Peyer's patch (tissue), 4 donors: ENCODE measurements around the gene CACNB2. TPM values are rescaled to one million over a fixed set of nuclear protein-coding genes. Genes with fewer than 3 reads are reported as not detected.
A peak's percentile ranks its signal among the peaks of the same experiment; 100 is the strongest.

Experiments
- DNase-seq, 3 donors: peaks; one replicate each; pipeline ENCODE4 v3.0.0-alpha.2; 2017 to 2019
- H3K27ac ChIP-seq, 4 donors: fragments of 200-600 bp; sonication (generic); one replicate each; pipeline ENCODE4 v1.5.1; 2016 to 2019
- H3K27me3 ChIP-seq, 2 donors: fragments of 200-600 bp; sonication (generic); one replicate each; pipeline ENCODE4 v1.5.1; 2019
- H3K36me3 ChIP-seq, 3 donors: fragments of 200-600 bp; sonication (generic); one replicate each; pipeline ENCODE4 v1.5.1; 2016 to 2019
- H3K4me1 ChIP-seq, 4 donors: fragments of 200-600 bp; sonication (generic); one replicate each; pipeline ENCODE4 v1.5.1; 2016 to 2019
- H3K4me3 ChIP-seq, 4 donors: fragments of 200-600 bp; sonication (generic); 1 replicate in 3 of 4; 2 replicates in 1 of 4; pipeline ENCODE4 v1.5.1; 2016 to 2019; ENCODE audit warnings: mild to moderate bottlenecking in 1 of 4
- H3K9me3 ChIP-seq, 4 donors: fragments of 200-600 bp; sonication (generic); one replicate each; pipeline ENCODE4 v1.5.1; 2016 to 2019; ENCODE audit warnings: mild to moderate bottlenecking in 1 of 4
- CTCF ChIP-seq, 6 experiments: fragments of 450-650 bp in 4 of 6; fragments of 200-600 bp in 2 of 6; sonication (generic) in 1 of 6; IDR thresholded peaks; one replicate each; pipeline ENCODE4 v1.5.1; 2017 to 2019; ENCODE audit warnings: antibody characterized with exemption in 6 of 6, mild to moderate bottlenecking in 3 of 6, moderate library complexity in 1 of 6
- POLR2A ChIP-seq, 2 donors: fragments of 450-650 bp; IDR thresholded peaks; one replicate each; pipeline ENCODE4 v1.5.1; 2017; ENCODE audit warnings: antibody characterized with exemption in 2 of 2, mild to moderate bottlenecking in 2 of 2, moderate library complexity in 2 of 2
- total RNA-seq, 4 donors: library from RNA; depleted of rRNA; stranded (reverse); fragments of >200 nt; gene quantifications; one replicate each; pipeline ENCODE4 v1.1.0, GENCODE V29; 2016

CACNB2 gene
- total RNA-seq, 4 donors from 2014 or later, result 35.4 to 80.8 (median 48.2) TPM

DNA sequence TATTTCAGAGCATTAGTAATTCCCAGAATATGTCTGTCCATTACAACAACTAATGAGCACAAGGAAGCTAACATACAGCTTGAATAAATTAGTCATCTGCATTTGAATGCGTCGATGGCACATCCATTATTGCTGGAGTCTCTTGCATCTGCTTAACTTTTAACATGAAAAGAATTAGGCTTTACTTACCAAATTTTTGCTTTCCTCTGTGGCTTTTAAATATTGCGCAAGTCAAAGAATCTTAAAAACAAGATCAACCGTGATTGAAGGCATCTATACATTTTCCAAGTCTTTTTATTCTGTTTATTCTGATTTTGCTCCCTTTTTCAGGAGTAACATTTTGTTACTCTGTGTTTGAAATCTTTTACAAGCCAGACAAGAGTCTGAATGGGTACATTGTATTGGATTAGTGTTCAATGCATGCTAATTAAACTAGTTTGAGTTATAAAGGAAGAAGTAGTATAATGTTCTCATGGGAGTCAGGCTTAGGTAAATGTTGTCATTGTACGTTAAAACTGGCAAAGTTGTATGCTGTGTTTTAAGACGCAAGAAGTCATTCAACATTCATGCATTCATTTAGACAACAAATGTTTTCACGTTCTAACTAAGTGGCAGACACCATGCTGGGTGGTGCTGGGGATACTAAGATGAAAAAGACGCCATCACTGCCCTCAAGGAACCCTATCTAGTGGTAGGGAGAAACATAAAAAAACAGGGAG is 4.0 kb upstream of the CACNB2 start:
- Histone ChIP-seq H3K4me1 (peaks cover 0 to 4% (median 0%) of the 10 kb centered on the region in 4 donors), H3K36me3 (no peaks in the 10 kb centered on the region), H3K9me3 (no peaks in the 10 kb centered on the region), H3K27me3 (no peaks in the 10 kb centered on the region), H3K4me3 (no peak overlapping the region), H3K27ac (no peak overlapping the region)
- DNase-seq, result no peak
- TF ChIP-seq CTCF (IDR thresholded peaks at IDR 0.05), result no peak
- TF ChIP-seq POLR2A (IDR thresholded peaks at IDR 0.05), result no peak

DNA sequence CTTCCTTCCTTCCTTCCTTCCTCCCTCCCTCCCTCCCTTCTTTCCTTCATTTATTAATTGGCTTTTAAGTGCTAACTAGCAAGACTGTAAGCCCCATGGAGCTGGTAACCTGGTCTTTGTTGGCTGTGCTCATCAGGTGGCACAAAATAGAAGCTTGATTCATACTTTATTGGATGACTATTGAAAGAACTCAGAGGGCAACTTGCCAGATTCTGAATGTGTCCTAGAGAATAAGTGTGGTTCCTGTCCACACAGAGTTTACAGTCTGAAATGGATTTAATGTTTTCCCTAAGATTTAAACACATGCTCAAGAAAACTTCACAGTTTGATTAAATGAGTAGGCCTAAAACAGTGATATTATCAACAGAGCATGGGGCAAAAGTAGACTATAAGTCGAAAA is 3.1 kb upstream of the CACNB2 start:
- Histone ChIP-seq H3K36me3 (no peaks in the 10 kb centered on the region), H3K4me3 (no peak overlapping the region), H3K9me3 (no peaks in the 10 kb centered on the region), H3K27ac (no peak overlapping the region), H3K27me3 (no peaks in the 10 kb centered on the region), H3K4me1 (peaks cover 0 to 9% (median 0%) of the 10 kb centered on the region in 4 donors)
- TF ChIP-seq POLR2A (IDR thresholded peaks at IDR 0.05) (no peak), CTCF (IDR thresholded peaks at IDR 0.05) (no peak)
- no peak for DNase-seq

GRCh38 chr10:18140957-18141845 is 977 bp downstream of the CACNB2 start:
- Histone ChIP-seq H3K36me3 (no peaks in the 10 kb centered on the region), H3K27ac (peak overlapping the region; percentile 36 to 85 (median 62)), H3K4me3 (peak overlapping the region; percentile 36 to 73 (median 56)), H3K4me1 (peaks cover 0 to 9% (median 0%) of the 10 kb centered on the region in 4 donors), H3K9me3 (no peaks in the 10 kb centered on the region), H3K27me3 (no peaks in the 10 kb centered on the region)
- no peak for TF ChIP-seq CTCF (IDR thresholded peaks at IDR 0.05)
- TF ChIP-seq POLR2A (IDR thresholded peaks at IDR 0.05), result no peak
- DNase-seq, result peak in 1 of 3 donors; percentile 46

DNA sequence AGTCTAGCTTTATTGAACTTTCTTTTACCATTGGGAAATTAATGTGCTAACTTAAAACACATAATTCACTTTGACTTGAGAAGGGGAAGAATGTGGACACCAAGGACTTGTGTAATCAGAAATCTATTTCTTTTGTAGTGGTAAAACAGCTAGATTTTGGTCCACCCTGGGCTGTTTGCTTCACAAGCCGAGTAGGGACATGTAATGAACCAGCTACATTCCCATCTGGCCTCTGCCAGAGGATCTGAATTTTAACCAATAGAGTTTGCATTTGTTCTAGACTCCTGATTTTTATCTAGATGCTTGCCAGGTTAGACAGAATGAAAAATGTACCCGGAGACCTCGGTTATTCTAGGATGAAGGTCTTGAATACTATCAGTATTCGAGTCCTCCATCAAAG is 1.9 kb downstream of the CACNB2 start:
- Histone ChIP-seq H3K27ac (peak overlapping the region in 2 of 4 donors; percentile 74 to 85), H3K4me1 (peaks cover 0 to 9% (median 0%) of the 10 kb centered on the region in 4 donors), H3K9me3 (no peaks in the 10 kb centered on the region), H3K4me3 (peak overlapping the region in 2 of 4 donors; percentile 72 to 73), H3K27me3 (no peaks in the 10 kb centered on the region), H3K36me3 (no peaks in the 10 kb centered on the region)
- DNase-seq, result no peak
- TF ChIP-seq CTCF (IDR thresholded peaks at IDR 0.05) (no peak), POLR2A (IDR thresholded peaks at IDR 0.05) (no peak)

DNA sequence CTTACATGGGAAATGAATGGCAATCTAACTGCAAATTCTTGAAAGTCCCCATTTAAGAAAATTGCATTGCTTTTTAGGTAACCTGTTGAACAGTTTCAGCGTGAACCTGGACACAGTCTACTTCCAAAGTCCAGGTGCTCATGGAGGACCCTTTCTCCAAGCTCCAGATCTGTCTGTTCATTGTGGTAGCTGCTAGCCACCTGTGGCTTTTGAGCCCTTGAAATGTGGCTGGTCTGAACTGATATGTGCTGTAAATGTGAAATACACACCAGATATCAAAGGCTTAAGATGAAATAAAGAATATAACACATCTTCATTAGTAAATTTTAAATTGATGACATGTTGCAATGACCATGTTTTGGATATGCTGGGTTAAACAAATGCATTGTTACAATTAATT is 4.2 kb downstream of the CACNB2 start:
- no peaks in the 10 kb centered on the region for H3K36me3 ChIP-seq
- no peak for TF ChIP-seq POLR2A (IDR thresholded peaks at IDR 0.05)
- TF ChIP-seq CTCF (IDR thresholded peaks at IDR 0.05), result no peak
- H3K4me1 ChIP-seq, result peaks cover 0 to 9% (median 0%) of the 10 kb centered on the region in 4 donors
- H3K27me3 ChIP-seq, result no peaks in the 10 kb centered on the region
- no peak for DNase-seq
- H3K27ac ChIP-seq, result peak overlapping the region in 1 of 4 donors; percentile 85
- no peaks in the 10 kb centered on the region for H3K9me3 ChIP-seq
- no peak overlapping the region for H3K4me3 ChIP-seq
